ENCODE measurements around the gene DCP1B.

DNA sequence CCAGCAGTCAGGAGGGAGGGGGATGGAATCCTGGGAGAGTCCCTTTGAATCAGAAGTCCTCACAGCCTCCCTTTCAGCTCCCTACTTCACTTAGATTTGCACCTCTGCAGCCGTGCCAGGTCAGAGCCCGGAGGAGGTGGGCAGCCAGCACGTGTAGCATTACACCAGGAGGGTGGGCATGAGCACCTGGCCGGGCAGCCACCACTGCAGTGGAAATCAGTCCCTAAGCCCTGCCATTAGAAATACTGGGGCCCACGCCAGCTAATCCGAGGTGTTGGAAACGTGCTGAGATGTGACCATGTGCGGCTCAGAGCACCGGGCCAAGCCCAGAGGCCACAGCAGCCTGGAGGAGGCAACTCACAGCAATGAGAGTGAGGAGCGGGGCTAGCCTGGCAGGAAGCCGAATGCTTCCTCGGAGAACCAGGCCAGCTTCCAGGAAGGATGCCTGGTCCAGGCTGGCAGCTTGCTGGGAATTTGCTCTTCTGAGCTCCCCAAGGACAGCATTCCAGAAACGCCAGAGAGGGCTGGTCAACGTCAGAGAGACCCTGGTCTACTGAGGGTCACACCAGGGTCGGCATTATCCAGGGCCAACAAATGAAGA lies 76.4 kb downstream of the DCP1B start:
- TF ChIP-seq, protein P1, sequence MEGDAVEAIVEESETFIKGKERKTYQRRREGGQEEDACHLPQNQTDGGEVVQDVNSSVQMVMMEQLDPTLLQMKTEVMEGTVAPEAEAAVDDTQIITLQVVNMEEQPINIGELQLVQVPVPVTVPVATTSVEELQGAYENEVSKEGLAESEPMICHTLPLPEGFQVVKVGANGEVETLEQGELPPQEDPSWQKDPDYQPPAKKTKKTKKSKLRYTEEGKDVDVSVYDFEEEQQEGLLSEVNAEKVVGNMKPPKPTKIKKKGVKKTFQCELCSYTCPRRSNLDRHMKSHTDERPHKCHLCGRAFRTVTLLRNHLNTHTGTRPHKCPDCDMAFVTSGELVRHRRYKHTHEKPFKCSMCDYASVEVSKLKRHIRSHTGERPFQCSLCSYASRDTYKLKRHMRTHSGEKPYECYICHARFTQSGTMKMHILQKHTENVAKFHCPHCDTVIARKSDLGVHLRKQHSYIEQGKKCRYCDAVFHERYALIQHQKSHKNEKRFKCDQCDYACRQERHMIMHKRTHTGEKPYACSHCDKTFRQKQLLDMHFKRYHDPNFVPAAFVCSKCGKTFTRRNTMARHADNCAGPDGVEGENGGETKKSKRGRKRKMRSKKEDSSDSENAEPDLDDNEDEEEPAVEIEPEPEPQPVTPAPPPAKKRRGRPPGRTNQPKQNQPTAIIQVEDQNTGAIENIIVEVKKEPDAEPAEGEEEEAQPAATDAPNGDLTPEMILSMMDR (IDR thresholded peaks at IDR 0.05; ENCODE audit: low read depth, low read length, missing input control): no peak
- TF ChIP-seq, protein P2, sequence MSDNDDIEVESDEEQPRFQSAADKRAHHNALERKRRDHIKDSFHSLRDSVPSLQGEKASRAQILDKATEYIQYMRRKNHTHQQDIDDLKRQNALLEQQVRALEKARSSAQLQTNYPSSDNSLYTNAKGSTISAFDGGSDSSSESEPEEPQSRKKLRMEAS (IDR thresholded peaks at IDR 0.05): no peak
- TF ChIP-seq GABPA (IDR thresholded peaks at IDR 0.05 in 1 of 2, conservative IDR thresholded peaks at IDR 0.05 in 1 of 2) (no peak), SP1 (IDR thresholded peaks at IDR 0.05) (no peak), REST (IDR thresholded peaks at IDR 0.05) (no peak), TAF1 (conservative IDR thresholded peaks at IDR 0.05) (no peak), JUND (IDR thresholded peaks at IDR 0.05) (no peak), RXRA (IDR thresholded peaks at IDR 0.05) (no peak), EGR1 (IDR thresholded peaks at IDR 0.05; ENCODE audit: low read depth in 2 of 2) (no peak)
